Measurements from ENCODE around the gene PARD3B.

Gene PARD3B

DNA sequence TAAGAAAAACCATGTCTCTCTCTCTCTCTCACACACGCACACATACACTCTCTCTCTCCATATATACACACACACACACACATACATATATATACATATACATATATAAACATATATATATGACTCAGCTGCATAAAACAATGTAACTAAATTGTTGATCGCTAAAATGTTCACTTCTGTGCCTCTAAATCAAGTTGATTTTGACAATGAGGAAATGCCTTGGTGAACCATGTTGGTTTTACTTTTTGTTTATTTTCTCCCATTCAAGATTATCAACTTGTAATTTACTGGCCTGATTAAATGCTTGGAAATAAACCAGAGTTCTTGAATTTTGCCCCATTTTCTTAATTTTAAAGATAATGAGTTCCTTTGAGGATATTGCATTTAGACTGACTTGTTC lies 500.4 kb downstream of the PARD3B start:
- no peak for DNase-seq (ENCODE audit: low read depth in 2 of 3, low spot score in 2 of 3)

DNA sequence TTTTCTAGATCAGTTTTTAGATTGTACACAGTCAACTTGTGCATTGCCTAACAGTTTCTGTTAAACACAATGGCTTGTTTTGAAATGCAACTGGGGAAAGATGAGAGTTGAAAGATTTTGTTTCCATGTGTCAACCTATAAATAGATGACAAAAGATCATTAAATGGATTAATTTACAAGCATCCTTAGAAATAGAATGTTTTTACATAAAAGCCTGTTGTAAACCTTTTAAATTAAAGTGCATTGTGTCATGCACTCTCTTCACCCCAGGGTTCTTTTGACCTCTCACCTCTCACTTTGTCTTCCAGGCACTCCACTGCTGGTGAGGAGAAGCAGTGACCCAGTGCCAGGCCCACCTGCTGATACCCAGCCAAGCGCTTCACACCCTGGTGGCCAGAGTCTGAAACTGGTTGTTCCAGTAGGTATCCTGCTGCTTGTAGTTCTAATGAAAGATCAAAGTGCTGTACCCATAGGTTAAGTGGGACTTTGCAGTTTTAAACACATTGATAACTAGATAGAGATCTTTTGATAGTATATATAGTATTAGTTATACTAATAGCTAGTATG lies 502.1 kb downstream of the PARD3B start:
- no peak for DNase-seq (ENCODE audit: low read depth in 2 of 3, low spot score in 2 of 3)

DNA sequence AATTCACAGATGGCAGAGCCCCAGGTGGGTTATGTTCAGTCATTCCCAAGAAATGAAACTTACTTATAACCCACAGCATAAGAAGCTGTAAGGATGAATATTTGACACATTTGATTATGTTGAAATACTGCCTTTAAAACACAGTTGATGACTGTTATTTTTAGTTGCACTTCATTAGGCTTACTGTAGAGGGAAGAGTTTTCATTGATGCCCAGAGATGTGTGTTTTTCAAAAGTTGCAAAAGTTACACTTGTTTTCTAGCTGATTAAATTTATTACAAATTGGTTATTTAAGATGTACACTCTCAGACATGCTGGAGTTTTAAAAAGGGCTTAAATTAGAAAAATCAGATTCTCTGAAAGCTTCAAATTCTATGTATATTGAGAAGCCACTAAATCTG lies 506.1 kb downstream of the PARD3B start:
- no peak for DNase-seq (ENCODE audit: low read depth in 2 of 3, low spot score in 2 of 3)

DNA sequence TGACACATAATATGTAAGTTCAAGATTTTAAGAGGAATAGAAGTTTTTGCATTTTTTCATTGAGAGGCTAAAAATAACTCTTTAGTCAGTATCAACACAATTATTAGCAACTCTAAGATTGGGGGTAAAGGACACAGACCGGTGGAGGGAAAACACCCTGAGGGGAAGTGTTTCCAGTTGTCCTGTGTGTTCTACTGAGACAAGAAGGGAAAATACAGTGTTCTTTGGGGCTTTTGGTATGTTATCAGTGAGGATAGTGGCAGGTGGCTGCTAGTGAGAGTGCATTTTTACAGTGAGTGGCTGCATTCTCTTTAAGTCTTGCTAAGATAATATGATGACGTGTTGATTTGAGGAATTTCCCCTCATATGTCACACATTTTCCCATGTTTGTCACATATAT lies 507.5 kb downstream of the PARD3B start:
- DNase-seq (ENCODE audit: low read depth in 2 of 3, low spot score in 2 of 3): no peak

DNA sequence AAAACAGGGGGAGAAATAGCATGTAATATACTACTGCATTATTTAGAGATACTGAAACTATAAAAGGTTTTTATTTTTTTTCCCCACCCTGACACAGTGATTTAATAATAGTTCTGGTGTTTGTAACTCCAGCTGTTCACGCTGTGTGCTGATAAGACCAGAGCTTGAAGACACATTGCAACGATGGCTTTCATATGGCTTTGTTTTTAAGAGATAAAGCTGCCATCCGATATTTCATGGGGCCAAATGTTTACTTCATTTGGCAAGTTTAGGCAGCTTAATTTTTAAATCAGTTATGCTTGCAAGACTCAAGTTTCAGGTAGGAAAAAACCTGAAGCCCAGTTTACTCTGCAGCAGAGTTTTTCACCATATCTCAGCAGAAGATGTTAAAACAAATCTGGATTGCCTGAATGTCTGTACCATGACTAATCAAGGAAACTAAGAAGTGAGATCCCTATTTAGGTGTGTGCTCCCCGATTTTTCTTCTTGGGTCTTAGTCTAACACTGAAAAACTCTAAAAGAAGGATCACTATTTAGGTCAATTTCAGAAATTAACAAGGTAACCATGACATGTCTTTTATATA lies 508.6 kb downstream of the PARD3B start:
- no peak for DNase-seq (ENCODE audit: low read depth in 2 of 3, low spot score in 2 of 3)

DNA sequence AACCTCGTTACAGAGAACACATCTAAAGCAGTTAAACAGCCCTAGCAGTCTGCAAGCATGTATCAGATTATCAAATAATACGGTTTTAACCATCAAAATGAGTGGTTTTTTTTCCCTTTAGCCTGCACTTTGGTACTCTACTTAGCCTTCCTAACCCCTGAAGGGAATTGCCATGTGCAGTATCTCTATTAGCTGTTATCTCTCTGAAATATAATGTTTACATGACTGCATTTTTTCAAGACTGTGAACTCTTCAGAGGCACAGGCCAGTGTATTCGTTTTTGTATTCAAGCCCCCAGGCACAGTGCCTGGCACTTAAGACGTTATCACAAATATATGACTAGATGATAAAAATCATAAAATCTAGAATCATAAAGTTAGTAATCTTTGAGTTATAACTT lies 509.5 kb downstream of the PARD3B start:
- no peak for DNase-seq (ENCODE audit: low read depth in 2 of 3, low spot score in 2 of 3)

GRCh38 chr2:205055251-205055650 lies 510.0 kb downstream of the PARD3B start:
- no peak for DNase-seq (ENCODE audit: low read depth in 2 of 3, low spot score in 2 of 3)

DNA sequence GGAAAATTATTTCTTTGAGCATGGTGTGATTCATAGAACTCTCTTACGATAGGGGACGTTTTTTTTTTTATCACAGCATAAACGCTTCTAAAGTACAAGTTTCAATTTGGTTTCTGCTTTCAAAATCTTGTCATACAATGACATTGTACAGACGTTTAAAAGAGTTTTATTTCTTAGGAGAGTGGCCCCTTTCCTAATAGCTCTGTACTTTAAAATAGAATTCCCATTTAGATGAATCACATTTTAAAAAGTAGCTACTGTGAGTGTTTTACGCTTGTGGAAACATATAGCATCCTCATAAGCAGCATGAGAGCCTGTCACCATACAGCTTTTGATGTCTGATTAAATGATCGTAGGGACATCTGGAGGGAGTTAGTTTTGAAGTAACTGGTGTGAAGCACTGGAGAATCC lies 510.9 kb downstream of the PARD3B start:
- no peak for DNase-seq (ENCODE audit: low read depth in 2 of 3, low spot score in 2 of 3)

DNA sequence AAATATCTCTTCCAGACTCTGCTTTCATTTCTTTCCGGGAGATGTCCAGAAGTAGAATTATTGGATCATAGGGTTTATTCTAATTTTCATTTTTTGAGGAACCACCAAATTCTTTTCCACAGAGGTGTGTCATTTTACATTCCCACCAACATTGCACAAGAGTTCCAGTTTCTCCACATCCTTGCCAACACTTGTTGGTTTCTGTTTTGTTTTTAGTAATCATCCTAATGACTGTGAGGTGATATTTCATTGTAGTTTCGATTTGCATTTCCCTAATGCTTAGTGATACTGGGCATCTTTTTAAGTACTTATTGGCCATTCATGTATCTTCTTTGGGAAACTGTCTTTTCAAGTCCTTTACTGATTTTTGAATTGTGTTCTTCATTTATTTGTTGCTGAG lies 513.1 kb downstream of the PARD3B start:
- DNase-seq (ENCODE audit: low read depth in 2 of 3, low spot score in 2 of 3): no peak

GRCh38 chr2:205060269-205060668 lies 515.0 kb downstream of the PARD3B start:
- DNase-seq (ENCODE audit: low read depth in 2 of 3, low spot score in 2 of 3): no peak

DNA sequence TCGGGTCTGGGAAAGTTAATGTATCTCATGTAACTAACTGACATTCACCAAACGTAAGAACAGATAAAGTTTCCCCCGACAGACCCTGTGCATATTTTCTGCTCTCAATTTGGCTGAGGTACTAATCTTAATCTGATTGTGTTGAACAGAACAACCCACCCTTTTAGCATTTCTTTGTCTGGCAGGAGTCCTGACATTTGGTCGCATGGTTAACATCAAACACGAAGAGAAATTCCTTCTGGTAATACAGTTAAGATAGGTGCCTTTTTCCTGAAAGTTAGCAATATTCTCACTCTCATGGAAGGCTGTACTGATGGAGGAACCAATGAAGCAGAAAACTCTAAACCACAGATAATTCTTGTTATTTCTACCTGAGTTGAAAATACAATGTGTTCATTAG lies 520.8 kb downstream of the PARD3B start:
- no peak for DNase-seq (ENCODE audit: low read depth in 2 of 3, low spot score in 2 of 3)

- no peak for DNase-seq (ENCODE audit: low read depth in 2 of 3, low spot score in 2 of 3)
Observed at GRCh38 chr2:205069928-205070327, 524.7 kb downstream of the PARD3B start.

DNA sequence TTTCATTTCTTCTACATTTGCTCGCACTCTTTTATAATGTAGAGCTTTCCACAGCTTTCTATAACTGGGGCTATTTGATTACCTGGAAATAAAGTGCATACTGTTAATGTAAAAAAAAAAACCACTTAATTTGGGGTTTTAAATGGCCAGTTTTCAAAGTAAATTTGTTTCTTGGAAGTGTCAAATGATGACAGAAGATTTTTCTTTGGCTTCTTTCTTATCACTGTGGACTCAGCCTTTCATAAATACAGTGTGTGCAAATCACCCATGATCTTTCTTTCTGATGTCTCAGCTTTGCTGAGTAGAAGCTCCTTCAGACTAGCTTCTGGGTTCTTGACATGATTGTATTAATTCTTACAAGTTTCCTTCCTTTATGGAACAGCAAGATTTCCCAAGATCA lies 525.6 kb downstream of the PARD3B start:
- DNase-seq (ENCODE audit: low read depth in 2 of 3, low spot score in 2 of 3): no peak

- DNase-seq (ENCODE audit: low read depth in 2 of 3, low spot score in 2 of 3): no peak
Observed at GRCh38 chr2:205073433-205074020, 528.3 kb downstream of the PARD3B start.

- DNase-seq (ENCODE audit: low read depth in 2 of 3, low spot score in 2 of 3): no peak
Observed at GRCh38 chr2:205076405-205076804, 531.1 kb downstream of the PARD3B start.

GRCh38 chr2:205077159-205077558 lies 531.9 kb downstream of the PARD3B start:
- DNase-seq (ENCODE audit: low read depth in 2 of 3, low spot score in 2 of 3): no peak

DNA sequence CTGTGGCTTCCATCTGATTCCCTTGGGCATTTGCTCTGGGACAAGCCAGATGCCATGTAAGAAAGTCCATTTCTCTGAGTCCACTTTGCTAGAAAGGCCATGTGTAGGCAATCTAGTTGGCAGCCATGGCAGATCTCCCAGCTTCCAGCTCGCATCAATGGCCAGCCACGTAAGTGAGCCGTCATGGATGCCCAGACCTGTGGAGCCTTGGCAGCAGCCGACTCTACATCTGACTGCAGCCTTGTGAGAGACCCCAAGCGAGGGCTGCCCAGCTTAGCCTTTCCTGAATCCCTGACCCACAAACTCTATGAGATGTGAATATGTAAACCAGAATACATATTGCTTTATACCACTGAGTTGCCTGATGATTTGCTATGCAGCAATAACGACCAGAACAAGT lies 533.5 kb downstream of the PARD3B start:
- no peak for DNase-seq (ENCODE audit: low read depth in 2 of 3, low spot score in 2 of 3)

- DNase-seq (ENCODE audit: low read depth in 2 of 3, low spot score in 2 of 3): no peak
Observed at GRCh38 chr2:205079173-205079572, 533.9 kb downstream of the PARD3B start.

- no peak for DNase-seq (ENCODE audit: low read depth in 2 of 3, low spot score in 2 of 3)
Observed at GRCh38 chr2:205086662-205087061, 541.4 kb downstream of the PARD3B start.

GRCh38 chr2:205087862-205088261 lies 542.6 kb downstream of the PARD3B start:
- no peak for DNase-seq (ENCODE audit: low read depth in 2 of 3, low spot score in 2 of 3)

DNA sequence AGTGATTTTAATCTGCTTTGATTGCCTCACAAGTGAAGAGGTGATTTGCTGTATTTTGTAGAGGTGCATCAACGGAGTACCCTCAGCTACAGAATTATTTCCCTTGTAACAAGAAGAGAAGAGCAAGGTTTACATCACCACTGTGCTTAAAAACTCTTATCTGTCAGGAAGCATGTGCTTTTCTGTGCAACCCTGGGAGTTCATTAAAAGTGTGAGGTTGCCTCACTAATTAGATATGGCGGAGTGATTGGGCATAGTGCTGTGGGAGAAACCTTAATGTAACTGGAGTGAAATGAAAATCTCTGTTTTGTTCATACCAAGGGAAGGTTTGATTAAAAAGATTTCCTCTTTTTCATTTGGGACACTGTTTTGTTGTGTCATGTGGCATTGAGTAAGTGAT lies 544.7 kb downstream of the PARD3B start:
- DNase-seq (ENCODE audit: low read depth in 2 of 3, low spot score in 2 of 3): no peak

- DNase-seq (ENCODE audit: low read depth in 2 of 3, low spot score in 2 of 3): no peak
Observed at GRCh38 chr2:205091411-205091810, 546.1 kb downstream of the PARD3B start.

- DNase-seq (ENCODE audit: low read depth in 2 of 3, low spot score in 2 of 3): no peak
Observed at GRCh38 chr2:205094031-205094430, 548.8 kb downstream of the PARD3B start.
